HepG2 (cell line): ENCODE results near the gene SRRT. TPM values are rescaled to one million over a fixed set of nuclear protein-coding genes. Genes with fewer than 3 reads are reported as not detected.

Experiments
- ARNT ChIP-seq: fragments of 450-650 bp; IDR thresholded peaks from 2 replicates; pipeline ENCODE4 v1.6.1; 2017
- ATF1 ChIP-seq: IDR thresholded peaks from 2 replicates; pipeline ENCODE4 v1.6.1; 2016; ENCODE audit warnings: mild to moderate bottlenecking, control low read depth
- ATF3 ChIP-seq: sonication (generic); formaldehyde crosslinking; IDR thresholded peaks from 2 replicates; pipeline ENCODE4 v1.4.0; 2020; ENCODE audit warnings: missing genetic modification reagents
- BORCS8-MEF2B ChIP-seq: sonication (generic); formaldehyde crosslinking; IDR thresholded peaks from 2 replicates; pipeline ENCODE4 v1.8.0; 2022; ENCODE audit warnings: mild to moderate bottlenecking, missing genetic modification reagents
- JUNB ChIP-seq: sonication (generic); formaldehyde crosslinking; IDR thresholded peaks from 2 replicates; pipeline ENCODE4 v1.8.0; 2022; ENCODE audit warnings: missing genetic modification reagents, mild to moderate bottlenecking, borderline replicate concordance
- MED1 ChIP-seq: sonication (generic); formaldehyde crosslinking; IDR thresholded peaks from 2 replicates; pipeline ENCODE4 v1.4.0; 2020; ENCODE audit warnings: missing genetic modification reagents
- MEIS1 ChIP-seq: sonication (generic); formaldehyde crosslinking; IDR thresholded peaks from 2 replicates; pipeline ENCODE4 v1.9.0; 2021; ENCODE audit warnings: mild to moderate bottlenecking, missing genetic modification reagents, moderate library complexity, borderline replicate concordance
- MXD1 ChIP-seq: sonication (generic); formaldehyde crosslinking; IDR thresholded peaks from 2 replicates; pipeline ENCODE4 v1.4.0; 2020; ENCODE audit warnings: mild to moderate bottlenecking, missing genetic modification reagents
- MYNN ChIP-seq: sonication (generic); formaldehyde crosslinking; IDR thresholded peaks from 2 replicates; pipeline ENCODE4 v1.4.0; 2020; ENCODE audit warnings: mild to moderate bottlenecking, low read depth, missing genetic modification reagents
- NFATC3 ChIP-seq: sonication (generic); formaldehyde crosslinking; IDR thresholded peaks from 2 replicates; pipeline ENCODE4 v1.5.1; 2020; ENCODE audit warnings: mild to moderate bottlenecking, missing genetic modification reagents
- NFIC ChIP-seq: IDR thresholded peaks from 2 replicates; pipeline ENCODE4 v1.6.1; 2012; ENCODE audit warnings: mild to moderate bottlenecking, low read length, inconsistent platforms
- PTBP1 ChIP-seq: fragments of 200-400 bp; formaldehyde crosslinking; IDR thresholded peaks from 2 replicates; pipeline ENCODE4 v1.6.1; 2018; ENCODE audit warnings: low read length, low read depth; ENCODE audit not compliant: poor library complexity, severe bottlenecking
- RBM39 ChIP-seq: fragments of 200-400 bp; formaldehyde crosslinking; IDR thresholded peaks from one replicate; pipeline ENCODE4 v1.6.1; 2018; ENCODE audit warnings: antibody characterized with exemption, mild to moderate bottlenecking, low read depth, low read length; ENCODE audit not compliant: poor library complexity, severe bottlenecking
- SALL1 ChIP-seq: sonication (generic); formaldehyde crosslinking; IDR thresholded peaks from 2 replicates; pipeline ENCODE4 v1.8.0; 2022; ENCODE audit warnings: mild to moderate bottlenecking, missing genetic modification reagents
- SKI ChIP-seq: fragments of 450-650 bp; IDR thresholded peaks from one replicate; pipeline ENCODE4 v1.6.1; 2018; ENCODE audit warnings: mild to moderate bottlenecking; ENCODE audit not compliant: partially characterized antibody
- SNRNP70 ChIP-seq: fragments of 200-400 bp; formaldehyde crosslinking; IDR thresholded peaks from 2 replicates; pipeline ENCODE4 v1.6.1; 2017; ENCODE audit warnings: mild to moderate bottlenecking, low read depth, low read length, moderate library complexity
- THAP8 ChIP-seq: sonication (generic); formaldehyde crosslinking; IDR thresholded peaks from 2 replicates; pipeline ENCODE4 v1.5.1; 2020; ENCODE audit warnings: missing genetic modification reagents, mild to moderate bottlenecking, borderline replicate concordance
- ZBTB21 ChIP-seq: sonication (generic); formaldehyde crosslinking; IDR thresholded peaks from 2 replicates; pipeline ENCODE4 v1.4.0; 2020; ENCODE audit warnings: missing genetic modification reagents
- ZNF136 ChIP-seq: sonication (generic); formaldehyde crosslinking; IDR thresholded peaks from 2 replicates; pipeline ENCODE4 v1.8.1; 2022; ENCODE audit warnings: low read depth, mild to moderate bottlenecking, moderate library complexity, missing genetic modification reagents
- ZNF207 ChIP-seq: fragments of 450-650 bp; IDR thresholded peaks from 2 replicates; pipeline ENCODE4 v1.6.1; 2016; ENCODE audit warnings: antibody characterized with exemption, borderline replicate concordance
- ZNF329 ChIP-seq: sonication (generic); formaldehyde crosslinking; IDR thresholded peaks from 2 replicates; pipeline ENCODE4 v1.9.0; 2021; ENCODE audit warnings: low read depth, mild to moderate bottlenecking, missing genetic modification reagents
- ZNF557 ChIP-seq: sonication (generic); formaldehyde crosslinking; IDR thresholded peaks from 2 replicates; pipeline ENCODE4 v1.4.0; 2020; ENCODE audit warnings: missing genetic modification reagents
- ZNF639 ChIP-seq: conservative IDR thresholded peaks from 2 replicates; pipeline ENCODE4 v1.6.1; 2018; ENCODE audit warnings: missing genetic modification reagents
- ZNF713 ChIP-seq: sonication (generic); formaldehyde crosslinking; IDR thresholded peaks from 2 replicates; pipeline ENCODE4 v1.4.0; 2020; ENCODE audit warnings: mild to moderate bottlenecking, missing genetic modification reagents
- ZNF800 ChIP-seq: sonication (generic); formaldehyde crosslinking; IDR thresholded peaks from 2 replicates; pipeline ENCODE4 v1.4.0; 2020; ENCODE audit warnings: missing genetic modification reagents
- ZNF850 ChIP-seq: sonication (generic); formaldehyde crosslinking; conservative IDR thresholded peaks from 2 replicates; pipeline ENCODE4 v1.9.0; 2021; ENCODE audit warnings: mild to moderate bottlenecking, missing genetic modification reagents
- polyA plus RNA-seq, 8 experiments: library from polyadenylated mRNA; depleted of rRNA in 3 of 8; stranded (reverse) in 7 of 8; unstranded in 1 of 8; fragments of >200 nt; fragmentation: Illumina TruSeq in 4 of 8; extraction: Trizol in 4 of 8; gene quantifications; 2 replicates each; pipeline versions ENCODE4 v1.2.1 to v1.2.3, GENCODE V29; 2011 to 2016; ENCODE audit warnings: low read depth in 4 of 8, missing spikeins in 1 of 8, mixed read lengths in 1 of 8; ENCODE audit not compliant: insufficient read depth in 1 of 8
- total RNA-seq, 5 experiments: library from RNA; depleted of rRNA; stranded (reverse); fragments of >200 nt; fragmentation: Illumina TruSeq; extraction: Trizol; gene quantifications; 2 replicates each; pipeline ENCODE4 v1.2.3, GENCODE V29; 2016; ENCODE audit warnings: low read depth in 1 of 5

Gene SRRT
- total and polyA plus RNA-seq, 2 of the 13 experiments (the other 11 are each of a cell fraction or from before 2014, with no cell fraction given): 26.2 to 106 TPM

- TF ChIP-seq ZNF639 (CRISPR knock-in tag) (peak; percentile 96), ZNF557 (no peak), MXD1 (CRISPR knock-in tag) (peak; percentile 57; the same call in 1 of the 2 replicates), ZNF850 (CRISPR knock-in tag) (no peak), MYNN (CRISPR knock-in tag) (peak; percentile 74; the same call in 1 of the 2 replicates), ZNF136 (CRISPR knock-in tag) (no peak), ARNT (no peak), MED1 (CRISPR knock-in tag) (peak; percentile 77), SALL1 (CRISPR knock-in tag) (peak; percentile 89), ZBTB21 (CRISPR knock-in tag) (0 out of 2 replicates have a peak, but pooled peaks have one; percentile 21), RBM39 (peak; percentile 90), MEIS1 (peak; percentile 84), ZNF329 (peak; percentile 74; the same call in 1 of the 2 replicates), BORCS8-MEF2B (CRISPR knock-in tag) (peak; percentile 91), ZNF800 (CRISPR knock-in tag) (peak; percentile 75; the same call in 1 of the 2 replicates), PTBP1 (peak; percentile 88), JUNB (CRISPR knock-in tag) (no peak), THAP8 (CRISPR knock-in tag) (no peak; the same call in 1 of the 2 replicates), SNRNP70 (no peak), ATF1 (CRISPR knock-in tag) (peak; percentile 57), SKI (no peak), NFIC (no peak), ATF3 (CRISPR knock-in tag) (no peak; the same call in none of the 2 replicates), NFATC3 (CRISPR knock-in tag) (no peak), ZNF713 (CRISPR knock-in tag) (peak; percentile 62; the same call in 1 of the 2 replicates), ZNF207 (no peak)
These were observed at the start of gene SRRT (continued) for GRCh38 chr7:100874577-100875355.
